Iris pigment epithelial cell (primary cell): Measurements from ENCODE around the gene TNFRSF19.
A peak's percentile ranks its signal among the peaks of the same experiment; 100 is the strongest.

Experiments used
- DNase-seq: peaks from one replicate; pipeline ENCODE4 v3.0.0-alpha.2; 2011; ENCODE audit warnings: low read depth

TNFRSF19 gene

DNA sequence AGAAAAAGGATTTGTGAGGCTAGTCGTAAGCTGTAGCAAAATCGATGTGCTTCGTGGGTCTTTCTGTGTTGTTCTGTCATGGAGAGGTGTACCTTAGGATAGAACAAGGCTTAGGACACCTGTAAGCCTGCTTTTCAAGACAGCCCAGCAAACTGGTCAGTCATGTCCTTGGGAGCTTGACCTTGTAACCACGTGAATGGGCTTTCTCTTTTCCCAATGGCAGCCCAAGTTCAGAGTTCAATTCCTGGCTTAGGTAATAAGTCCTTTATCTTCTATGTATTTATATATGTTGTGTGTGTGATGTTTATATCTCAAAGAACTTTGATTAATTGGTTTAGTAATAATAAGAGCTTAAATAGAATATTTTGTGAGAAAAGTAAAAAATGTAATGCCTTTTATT, 112.9 kb downstream of the TNFRSF19 start:
- DNase-seq = no peak

DNA sequence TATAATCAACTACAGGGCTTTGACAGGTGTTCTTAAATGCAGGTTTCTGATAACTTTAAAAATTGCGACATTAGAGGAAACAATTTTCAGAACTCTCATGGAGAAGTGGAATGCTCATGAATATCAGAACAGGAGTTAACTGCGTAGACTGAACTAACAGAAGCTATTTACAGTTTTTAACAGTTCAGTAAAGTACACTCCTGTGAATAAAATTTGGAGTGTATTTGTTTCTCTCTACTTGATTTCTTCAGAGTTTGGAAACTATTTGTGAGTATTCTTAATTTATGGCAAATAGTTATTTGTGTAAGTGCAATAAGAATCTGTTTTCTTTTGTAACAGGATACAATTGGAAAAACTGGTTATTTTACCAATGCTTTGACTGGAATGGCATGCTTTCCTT, 114.4 kb downstream of the TNFRSF19 start:
- no peak for DNase-seq

DNA sequence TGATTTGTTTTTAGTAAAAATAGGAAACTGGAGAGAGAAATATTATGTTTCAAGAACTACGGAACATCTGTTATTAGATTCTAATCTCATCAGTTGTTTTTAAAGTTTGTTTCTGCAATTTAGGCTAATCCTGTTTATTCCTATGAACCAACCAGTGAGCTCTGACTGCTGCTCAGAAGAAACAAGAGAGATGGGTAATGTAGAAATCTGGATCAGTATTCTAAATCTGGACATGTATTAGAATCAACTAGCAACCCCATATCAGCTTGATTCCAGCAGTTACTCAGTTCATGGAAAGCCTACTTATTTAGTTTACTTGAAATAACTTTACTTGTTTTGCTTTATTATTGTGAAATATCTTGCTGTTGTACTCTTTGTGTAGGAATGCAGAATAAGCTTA, 115.2 kb downstream of the TNFRSF19 start:
- no peak for DNase-seq

DNA sequence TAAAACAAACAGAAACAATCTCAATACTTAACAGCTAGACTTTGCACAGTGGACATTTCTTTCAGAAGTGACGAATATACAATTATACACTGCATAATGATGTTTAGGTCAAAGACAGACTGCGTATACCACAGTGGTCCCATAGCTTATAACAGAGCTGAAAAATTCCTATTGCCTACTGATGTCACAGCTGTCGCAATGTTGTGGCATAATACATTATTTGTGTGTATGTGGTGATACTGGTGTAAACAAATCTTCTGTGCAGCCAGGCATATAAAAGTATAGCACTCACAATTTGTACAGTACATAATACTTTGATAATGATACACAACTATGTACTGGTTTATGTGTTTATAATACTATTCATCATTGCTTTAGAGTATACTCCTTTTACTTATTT, 116.7 kb downstream of the TNFRSF19 start:
- DNase-seq = no peak

DNA sequence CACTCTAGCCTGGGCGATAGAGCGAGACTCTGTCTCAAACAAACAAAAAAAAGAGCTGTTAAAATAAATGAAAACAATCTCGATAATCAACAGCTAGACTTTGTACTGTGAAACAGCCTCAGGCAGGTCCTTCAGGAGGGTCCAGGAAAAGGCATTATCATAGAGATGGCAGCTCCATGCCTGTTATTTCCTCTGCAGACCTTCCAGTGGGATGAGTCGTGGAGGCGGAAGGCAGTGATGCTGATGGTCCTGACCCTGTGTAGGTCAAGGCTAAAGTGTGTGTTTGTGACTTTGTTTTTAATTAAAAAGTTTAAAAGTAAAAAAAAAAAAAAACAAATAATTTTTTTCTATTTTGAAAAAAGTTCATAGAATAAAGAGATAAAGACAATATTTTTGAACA, 117.4 kb downstream of the TNFRSF19 start:
- DNase-seq = no peak

DNA sequence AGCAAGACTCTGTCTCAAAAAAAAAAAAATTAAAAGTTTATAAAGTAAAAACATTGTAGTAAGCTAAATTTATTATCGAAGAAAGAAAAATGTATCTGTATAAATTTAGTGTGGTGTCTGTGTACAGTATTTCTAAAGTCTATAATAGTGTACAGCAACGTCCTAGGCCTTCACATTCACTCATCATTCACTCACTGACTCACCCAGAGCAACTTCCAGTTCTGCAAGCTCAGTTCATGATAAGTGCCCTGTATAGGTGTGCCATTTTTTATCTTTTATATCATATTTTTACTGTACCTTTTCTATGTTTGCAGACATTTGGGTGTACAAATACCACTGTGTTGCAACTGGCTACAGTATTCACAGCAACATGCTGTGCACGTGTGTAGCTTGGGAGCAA, 118.1 kb downstream of the TNFRSF19 start:
- DNase-seq = no peak

DNA sequence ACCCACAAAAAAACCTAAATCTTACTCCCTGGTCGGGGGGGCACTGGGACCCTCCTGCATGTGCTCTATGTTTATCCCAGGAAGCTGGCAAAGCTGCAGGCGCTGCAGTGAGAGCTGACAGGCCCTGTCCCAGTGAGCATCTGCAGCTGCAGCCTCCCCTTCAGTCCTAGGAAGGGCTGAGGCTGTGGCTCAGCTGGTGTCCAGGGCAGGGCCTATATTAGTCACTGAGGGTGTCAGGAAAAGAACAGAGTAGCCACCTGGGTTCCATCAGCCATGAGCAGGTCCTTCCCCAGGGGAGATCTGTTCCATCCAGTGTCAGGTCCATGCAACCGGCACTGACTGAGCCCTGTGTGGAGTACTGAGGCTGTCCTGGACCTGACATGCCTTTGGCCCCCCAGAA, 120.5 kb downstream of the TNFRSF19 start:
- DNase-seq = no peak

DNA sequence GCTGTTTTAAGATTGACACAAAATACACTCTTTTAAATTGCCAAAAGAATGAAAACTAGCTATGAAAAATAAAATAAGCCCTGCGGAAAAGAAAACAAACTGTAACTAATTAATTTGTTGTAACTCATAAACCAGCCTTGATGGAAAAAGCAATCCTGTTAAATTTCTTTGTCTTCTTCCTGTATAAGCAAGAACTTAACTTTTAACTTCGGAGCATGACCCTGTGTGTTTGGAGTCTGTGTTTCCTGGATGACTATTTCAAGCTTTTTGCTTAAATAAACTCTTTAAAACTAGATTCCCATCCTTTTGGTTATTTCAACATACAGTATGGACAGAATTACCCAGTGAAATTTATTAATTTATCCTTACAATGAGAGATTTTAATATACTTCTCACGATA, 122.6 kb downstream of the TNFRSF19 start:
- no peak for DNase-seq

DNA sequence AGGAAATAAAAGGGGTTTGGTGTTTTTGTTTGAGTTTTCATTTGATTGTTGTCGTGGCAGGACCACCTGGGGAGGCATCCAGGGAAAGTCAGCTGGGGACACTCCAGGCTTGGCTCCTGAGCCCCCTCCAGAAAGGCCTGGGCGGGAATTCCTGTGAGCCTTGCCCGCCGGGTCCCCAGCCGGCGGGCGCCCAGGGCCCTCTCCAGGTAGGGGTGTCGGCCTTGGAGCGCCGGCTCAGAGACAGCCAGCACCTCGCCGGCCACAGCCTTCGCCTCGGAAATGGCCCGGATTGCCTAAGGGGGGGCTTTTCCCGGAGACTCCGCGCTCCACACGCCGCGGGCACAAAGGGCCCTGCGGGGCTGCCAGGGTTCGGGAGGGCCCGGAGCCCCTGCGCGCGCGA, 125.0 kb downstream of the TNFRSF19 start:
- DNase-seq = no peak

DNA sequence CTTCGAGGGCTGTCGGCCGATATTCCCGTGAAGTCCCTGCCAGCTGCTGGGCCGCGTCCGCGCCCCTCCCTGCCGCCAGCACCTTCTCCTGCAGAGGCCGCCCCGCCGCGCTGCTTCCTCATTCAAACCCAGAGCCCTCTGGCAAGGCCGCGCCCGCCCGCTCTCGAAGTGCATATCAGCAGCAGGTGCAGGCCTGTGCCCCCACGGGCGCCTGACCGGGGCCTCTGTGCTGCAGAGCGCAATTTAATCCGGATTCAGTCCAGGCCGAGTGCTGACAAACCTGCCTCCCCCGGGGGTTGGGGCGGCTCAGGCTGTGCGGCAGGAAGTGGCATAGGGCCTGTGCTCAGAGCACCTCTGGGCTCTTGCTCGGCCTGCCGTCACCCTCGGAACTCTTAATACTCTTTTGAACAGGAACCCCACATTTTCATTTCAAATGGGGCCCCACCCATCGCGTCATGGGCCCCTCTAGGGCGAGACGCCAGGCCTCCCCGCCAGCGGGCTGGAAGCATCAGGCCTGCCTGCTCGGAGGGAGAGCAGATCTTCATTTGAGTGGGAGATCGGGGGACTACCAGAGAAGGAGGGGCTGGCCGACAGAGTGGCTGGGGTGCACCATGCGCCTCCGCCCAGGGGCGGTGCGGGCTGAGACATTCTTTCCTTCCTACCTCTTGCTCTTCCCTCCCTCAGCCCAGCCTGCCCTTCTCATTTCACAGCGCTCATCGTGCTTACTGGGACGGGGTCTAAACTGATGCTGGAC, 125.7 kb downstream of the TNFRSF19 start:
- DNase-seq = no peak

DNA sequence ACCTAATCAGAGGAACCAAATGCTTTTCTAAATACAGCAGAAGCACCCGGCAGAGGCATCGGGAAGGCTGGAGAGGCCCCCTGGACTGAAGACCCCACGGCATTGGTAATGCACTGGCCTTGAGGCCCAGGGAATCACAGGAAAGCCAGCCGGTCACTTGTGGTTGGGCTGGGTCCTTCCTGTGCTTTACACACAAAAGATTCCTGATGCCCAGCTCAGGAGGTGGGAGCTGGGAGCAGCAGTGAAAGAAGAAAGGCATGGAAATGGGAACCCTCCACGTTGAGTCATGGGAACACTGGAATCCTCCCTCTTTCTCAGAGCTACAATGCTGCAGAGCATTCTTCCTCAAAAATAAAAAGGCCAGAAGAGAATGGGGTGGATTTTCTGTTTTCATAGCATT, 126.4 kb downstream of the TNFRSF19 start:
- DNase-seq = no peak

DNA sequence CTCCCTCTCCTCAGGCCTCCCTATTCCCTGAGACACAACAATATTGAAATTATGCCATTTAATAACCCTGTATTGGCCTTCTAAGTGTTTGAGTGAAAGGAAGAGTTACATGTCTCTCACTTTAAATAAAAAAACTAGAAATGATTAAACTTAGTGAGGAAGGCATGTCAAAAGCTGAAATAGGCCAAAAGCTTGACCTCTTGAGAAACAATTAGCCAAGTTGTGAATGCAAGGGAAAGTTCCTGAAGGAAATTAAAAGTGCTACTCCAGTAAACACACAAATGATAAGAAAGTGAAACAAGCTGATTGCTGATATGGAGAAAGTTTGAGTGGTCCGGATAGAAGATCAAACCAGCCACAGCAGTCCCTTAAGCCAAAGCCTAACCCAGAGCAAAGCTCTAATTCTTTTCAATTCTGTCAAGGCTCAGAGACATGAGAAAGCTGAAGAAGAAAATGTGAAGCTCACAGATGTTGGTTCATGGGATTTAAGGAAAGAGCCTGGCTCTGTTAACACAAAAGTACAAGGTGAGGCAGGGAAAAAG, 127.6 kb downstream of the TNFRSF19 start:
- no peak for DNase-seq

DNA sequence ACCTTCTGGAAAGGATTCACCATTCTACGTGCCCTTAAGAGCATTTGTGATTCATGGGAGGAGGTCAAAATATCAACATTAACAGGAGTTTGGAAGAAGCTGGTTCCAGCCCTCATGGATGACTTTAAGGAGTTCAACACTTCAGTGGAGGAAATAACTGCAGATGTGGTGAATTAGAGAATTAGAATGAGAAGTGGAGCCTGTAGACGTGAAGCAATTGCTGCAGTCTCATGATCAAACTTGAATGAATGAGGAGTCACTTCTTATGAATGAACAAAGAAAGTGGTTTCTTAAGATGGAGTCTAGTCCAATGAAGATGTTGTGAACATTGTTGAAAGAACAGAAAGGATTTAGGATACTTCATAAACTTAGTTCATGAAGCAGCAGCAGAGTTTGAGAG, 129.1 kb downstream of the TNFRSF19 start:
- no peak for DNase-seq

DNA sequence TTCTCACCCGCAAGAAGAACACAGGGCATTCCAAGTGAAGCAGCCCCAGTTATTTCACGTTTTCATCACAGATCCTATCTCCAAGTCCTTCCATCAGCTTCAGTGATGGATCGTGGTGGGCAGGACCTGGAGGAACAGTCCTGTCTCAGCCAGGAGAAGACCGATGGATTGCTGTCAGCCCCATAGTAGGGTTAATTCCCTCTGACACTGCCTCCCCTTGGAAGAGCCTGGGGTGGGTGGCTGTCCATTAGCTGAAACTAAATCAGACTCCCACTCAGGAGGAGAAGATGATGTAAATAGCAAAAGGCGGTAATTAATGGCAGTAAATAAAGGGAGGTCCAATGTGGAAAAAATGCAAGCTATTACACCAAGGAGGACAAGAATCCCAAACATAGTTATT, 131.0 kb downstream of the TNFRSF19 start:
- no peak for DNase-seq

DNA sequence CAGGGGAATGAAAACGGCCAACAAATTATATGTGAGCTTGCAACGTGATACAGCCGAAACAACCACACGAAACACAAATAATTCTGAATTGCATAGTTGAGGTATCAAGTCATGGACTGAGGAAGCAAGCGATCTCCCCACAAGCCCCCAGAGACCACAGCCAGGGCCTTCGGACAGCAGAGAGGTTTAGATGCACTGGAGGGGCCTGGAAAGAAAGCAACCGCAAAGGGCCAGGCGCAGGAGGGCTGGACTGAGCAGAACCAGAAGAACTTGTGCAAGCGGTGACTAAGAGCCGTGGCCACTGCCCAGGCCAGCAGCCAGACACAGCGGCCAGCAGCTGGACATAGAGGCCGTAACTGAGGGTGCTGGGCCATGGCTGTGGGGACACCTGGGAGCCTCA, 131.4 kb downstream of the TNFRSF19 start:
- peak; percentile 52 for DNase-seq

DNA sequence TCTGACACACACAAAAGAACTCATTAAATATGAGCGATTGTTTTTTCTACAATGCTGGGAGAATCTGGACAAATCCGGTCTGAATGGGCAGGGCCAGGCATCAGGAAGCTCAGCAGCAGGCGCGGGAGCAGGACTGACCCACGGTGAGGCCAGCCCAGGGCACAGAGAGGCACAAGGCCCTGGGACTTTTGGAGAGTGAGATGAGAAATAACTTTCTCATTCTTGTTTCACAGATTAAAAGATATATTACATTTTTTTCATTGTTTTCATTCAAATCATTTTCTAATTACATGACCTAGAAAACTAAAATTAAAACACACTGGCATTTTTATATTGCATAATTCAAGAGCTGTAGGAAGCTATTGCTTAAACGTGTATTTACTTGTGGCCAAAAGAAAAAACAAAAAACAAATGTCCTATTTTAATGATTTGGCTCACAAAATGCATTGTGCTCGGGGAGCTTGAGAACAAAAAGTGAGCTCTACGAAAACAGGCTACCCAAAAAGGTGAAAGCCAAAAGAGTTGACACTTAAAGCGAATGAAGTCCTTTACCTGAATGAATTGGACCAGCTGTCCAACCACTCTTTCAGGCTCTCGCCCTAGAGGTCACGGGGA, 133.1 kb downstream of the TNFRSF19 start:
- no peak for DNase-seq

DNA sequence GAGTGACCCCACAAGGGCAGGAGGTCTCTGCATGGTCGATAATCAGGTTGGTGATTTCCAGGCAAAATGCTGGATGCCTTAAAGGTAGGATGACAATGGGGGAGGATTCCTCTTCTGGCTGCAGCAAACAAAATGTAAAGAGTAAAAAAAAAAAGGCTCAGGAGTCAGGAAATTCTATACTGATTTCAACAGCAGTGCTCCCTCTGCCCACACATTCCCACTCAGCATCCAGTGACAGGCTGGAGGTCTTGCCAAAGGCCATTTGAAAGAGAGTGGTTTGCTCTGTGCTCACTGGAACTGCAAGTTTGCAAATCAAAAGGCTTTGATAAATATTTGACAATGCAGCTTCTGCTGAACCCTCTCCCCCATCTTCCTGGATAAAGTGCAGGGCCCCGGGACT, 135.4 kb downstream of the TNFRSF19 start:
- no peak for DNase-seq

DNA sequence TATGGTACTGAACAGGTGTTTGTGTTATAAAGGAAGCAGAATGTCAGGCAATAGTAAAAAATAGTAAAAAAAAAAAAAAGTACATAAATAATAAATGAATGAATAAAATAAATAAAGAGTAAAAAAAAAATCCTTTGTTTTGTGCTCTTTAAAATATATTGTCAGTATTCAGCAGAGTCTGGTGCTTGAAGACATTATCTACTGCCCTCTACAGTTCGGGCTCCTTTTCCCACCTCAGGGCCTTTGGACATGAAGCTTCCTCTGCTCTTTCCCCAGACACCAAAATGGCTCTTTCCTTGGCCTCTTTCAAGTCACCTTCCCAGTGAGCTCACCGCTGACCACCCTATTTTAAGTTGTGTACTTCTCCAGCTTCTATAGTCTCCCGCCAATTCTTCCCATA, 137.5 kb downstream of the TNFRSF19 start:
- peak; percentile 67 for DNase-seq

DNA sequence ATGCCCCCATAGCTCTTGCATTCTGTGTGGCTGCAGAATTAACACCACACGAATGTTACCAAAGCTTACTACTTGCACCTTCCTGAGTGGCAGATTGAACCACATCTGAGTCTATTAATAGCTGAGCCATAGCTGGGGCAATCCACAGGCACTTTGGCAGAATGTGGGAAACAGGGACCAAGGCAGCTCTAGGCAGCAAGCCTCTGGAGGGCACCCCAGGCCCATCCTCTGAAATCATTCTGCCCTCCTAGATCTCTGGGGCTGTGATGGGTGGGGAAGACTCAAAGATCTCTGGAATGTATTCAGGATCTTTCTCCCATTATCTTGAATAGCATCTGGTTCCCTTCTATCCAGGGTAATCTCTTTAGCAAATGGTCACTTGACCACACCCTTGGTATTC, 139.3 kb downstream of the TNFRSF19 start:
- DNase-seq = no peak

DNA sequence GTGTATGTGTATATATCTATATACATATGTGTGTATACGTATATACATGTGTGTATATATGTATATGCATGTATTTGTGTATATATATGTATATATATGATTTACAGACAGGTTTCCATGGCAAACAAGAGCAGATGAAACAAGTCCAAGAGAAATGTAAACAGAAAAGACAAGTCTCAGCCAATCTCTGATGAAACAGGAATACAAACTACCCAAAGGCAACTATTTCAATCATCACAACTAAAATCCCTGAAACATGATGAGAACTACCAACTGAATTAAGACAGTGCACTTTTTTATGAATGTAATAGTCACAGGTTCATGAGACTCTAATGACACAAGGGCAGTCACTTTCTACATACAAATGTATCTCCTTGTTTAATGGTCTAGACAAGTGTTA, 140.2 kb downstream of the TNFRSF19 start:
- no peak for DNase-seq

DNA sequence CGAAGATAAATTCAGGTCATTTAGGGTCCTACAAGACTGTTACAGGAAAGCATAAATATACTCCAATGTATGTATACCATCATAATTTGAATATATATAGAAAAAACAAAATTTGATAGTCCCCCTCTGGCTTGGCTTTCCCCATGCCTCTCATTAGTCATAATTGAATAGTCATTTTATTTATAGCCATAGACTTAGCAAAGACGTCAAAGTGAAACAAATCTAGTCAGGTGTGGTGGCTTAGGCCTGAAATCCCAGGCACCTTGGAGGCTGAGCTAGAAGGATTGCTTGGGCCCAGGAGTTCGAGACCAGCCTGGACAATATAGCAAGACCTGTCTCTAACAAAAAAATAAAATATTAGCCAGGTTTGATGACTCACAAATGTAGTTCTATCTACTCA, 141.1 kb downstream of the TNFRSF19 start:
- DNase-seq = no peak

DNA sequence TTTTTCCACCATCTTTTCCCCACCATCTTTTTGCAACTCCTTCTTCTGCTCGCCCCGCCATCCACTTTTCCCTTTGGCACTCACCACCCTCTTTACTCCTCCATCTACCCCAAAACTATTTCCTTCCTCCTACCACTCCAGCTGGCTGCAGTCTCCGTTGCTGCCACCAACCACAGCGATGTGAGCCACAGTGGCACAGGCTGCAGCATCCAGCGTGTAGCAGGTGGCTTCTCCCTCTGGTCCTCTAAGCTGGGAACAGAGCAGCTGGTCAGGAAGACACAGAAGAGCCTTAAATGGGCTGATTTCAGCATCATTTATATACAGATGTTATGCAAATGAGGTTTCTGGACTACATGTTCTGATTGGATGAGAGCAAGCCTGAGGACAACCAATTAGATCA, 144.5 kb downstream of the TNFRSF19 start:
- DNase-seq = no peak

DNA sequence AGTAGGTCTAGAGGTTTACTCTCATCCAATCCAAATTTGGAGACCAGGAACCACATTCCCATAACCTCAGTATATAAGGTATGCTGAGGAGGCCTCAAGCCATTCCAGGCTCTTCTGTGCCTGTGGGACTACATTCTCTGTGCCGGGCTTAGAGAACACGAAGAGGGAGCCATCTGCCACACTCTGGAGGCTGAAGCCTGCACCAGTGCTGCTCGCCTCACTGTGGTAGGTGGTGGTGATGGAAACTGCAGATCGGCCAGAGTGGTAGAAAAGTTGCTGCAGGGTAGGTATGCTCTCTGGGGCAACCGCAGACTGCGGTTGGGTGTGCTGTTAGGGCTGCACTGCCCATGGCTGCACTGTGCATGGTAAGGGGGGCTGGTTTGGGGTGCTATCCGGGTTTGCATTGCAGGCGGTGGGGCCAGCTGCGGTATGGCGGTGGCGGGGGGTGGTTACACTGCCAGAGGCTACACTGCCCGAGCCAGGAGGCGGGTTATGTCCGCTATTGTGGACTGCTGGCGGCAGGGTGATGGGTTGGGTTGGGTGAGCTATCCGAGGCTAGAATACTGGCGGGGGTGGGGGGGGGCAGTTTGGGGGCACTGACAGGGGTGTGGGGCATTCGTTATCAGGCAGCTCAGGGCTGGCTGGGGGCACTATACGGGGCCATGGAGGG, 145.0 kb downstream of the TNFRSF19 start:
- no peak for DNase-seq
